Karpas-422 (cell line): ENCODE results near the gene USP30. TPM values are rescaled to one million over a fixed set of nuclear protein-coding genes. Genes with fewer than 3 reads are reported as not detected.
"Not testable (repeated sequence)": the region's sequence is repeated elsewhere in the genome, so short reads cannot be mapped to it uniquely, and the experiment has no call there.

Source experiments
- DNase-seq: peaks from one replicate; pipeline ENCODE4 v3.0.0-alpha.2; 2015
- H2AFZ ChIP-seq: fragments of 200-600 bp; sonication (generic); 2 replicates; pipeline ENCODE4 v1.6.1; 2014; ENCODE audit warnings: antibody characterized with exemption, low read length, mixed read lengths
- H3K27ac ChIP-seq: fragments of 200-600 bp; sonication (generic); 2 replicates; pipeline ENCODE4 v1.5.1; 2014; ENCODE audit warnings: mild to moderate bottlenecking, low read length, moderate library complexity
- H3K27me3 ChIP-seq: fragments of 200-600 bp; sonication (generic); 2 replicates; pipeline ENCODE4 v1.6.1; 2014; ENCODE audit warnings: low read length, mixed read lengths
- H3K36me3 ChIP-seq: fragments of 200-600 bp; sonication (generic); 2 replicates; pipeline ENCODE4 v1.6.1; 2014; ENCODE audit warnings: low read length, mixed read lengths; ENCODE audit not compliant: insufficient read depth
- H3K4me1 ChIP-seq: fragments of 200-600 bp; sonication (generic); 2 replicates; pipeline ENCODE4 v1.6.1; 2014; ENCODE audit warnings: mild to moderate bottlenecking, low read length, mixed read lengths
- H3K4me2 ChIP-seq: fragments of 200-600 bp; sonication (generic); 2 replicates; pipeline ENCODE4 v1.6.1; 2014; ENCODE audit warnings: low read length, low read depth, mild to moderate bottlenecking; ENCODE audit not compliant: poor library complexity, severe bottlenecking
- H3K4me3 ChIP-seq: fragments of 200-600 bp; sonication (generic); 2 replicates; pipeline ENCODE4 v1.5.1; 2014; ENCODE audit warnings: mild to moderate bottlenecking, antibody characterized with exemption, low read length, mixed read lengths
- H3K79me2 ChIP-seq: fragments of 200-600 bp; sonication (generic); 2 replicates; pipeline ENCODE4 v1.6.1; 2014; ENCODE audit warnings: mild to moderate bottlenecking, low read length, mixed read lengths
- H3K9ac ChIP-seq: fragments of 200-600 bp; sonication (generic); 2 replicates; pipeline ENCODE4 v1.6.0; 2014; ENCODE audit warnings: low read length
- H3K9me2 ChIP-seq: fragments of 200-600 bp; sonication (generic), shearing (Covaris generic); replicated peaks from 2 replicates; pipeline ENCODE4 v1.6.0; 2014; ENCODE audit warnings: mild to moderate bottlenecking, low read length, moderate library complexity; ENCODE audit not compliant: insufficient read depth
- H3K9me3 ChIP-seq: fragments of 300-700, 200-600 bp; sonication (generic); 2 replicates; pipeline ENCODE4 v1.6.1; 2014; ENCODE audit warnings: low read length, mixed read lengths
- H4K20me1 ChIP-seq: fragments of 200-600 bp; sonication (generic); 2 replicates; pipeline ENCODE4 v1.6.1; 2014; ENCODE audit warnings: mild to moderate bottlenecking, antibody characterized with exemption, low read length, low read depth; ENCODE audit not compliant: insufficient read depth
- total RNA-seq: library from RNA; depleted of rRNA; stranded (reverse); fragments of >200 nt; shearing (Covaris generic); gene quantifications from 2 replicates; pipeline ENCODE4 v1.2.3, GENCODE V29; 2014; ENCODE audit warnings: low replicate concordance

USP30 gene
- total RNA-seq, 1 experiment from 2014 or later = 19.3 TPM

GRCh38 chr12:109020146-109020795 is 32.1 kb upstream of the USP30 start:
- no peaks in the 10 kb centered on the region for H3K36me3 ChIP-seq
- H4K20me1 ChIP-seq = no peaks in the 10 kb centered on the region
- no peaks in the 10 kb centered on the region for H3K79me2 ChIP-seq
- H3K4me3 ChIP-seq = no peak overlapping the region
- H3K9me3 ChIP-seq = no peaks in the 10 kb centered on the region
- H3K27me3 ChIP-seq = no peaks in the 10 kb centered on the region
- no peak overlapping the region for H3K9ac ChIP-seq
- H2AFZ ChIP-seq = no peak overlapping the region
- H3K4me1 ChIP-seq = 0 out of 2 replicates have a peak, but pooled peaks cover 3% of the 10 kb centered on the region
- no peak for DNase-seq
- H3K27ac ChIP-seq = no peak overlapping the region
- no peak overlapping the region for H3K4me2 ChIP-seq
- no peaks in the 10 kb centered on the region for H3K9me2 ChIP-seq

DNA sequence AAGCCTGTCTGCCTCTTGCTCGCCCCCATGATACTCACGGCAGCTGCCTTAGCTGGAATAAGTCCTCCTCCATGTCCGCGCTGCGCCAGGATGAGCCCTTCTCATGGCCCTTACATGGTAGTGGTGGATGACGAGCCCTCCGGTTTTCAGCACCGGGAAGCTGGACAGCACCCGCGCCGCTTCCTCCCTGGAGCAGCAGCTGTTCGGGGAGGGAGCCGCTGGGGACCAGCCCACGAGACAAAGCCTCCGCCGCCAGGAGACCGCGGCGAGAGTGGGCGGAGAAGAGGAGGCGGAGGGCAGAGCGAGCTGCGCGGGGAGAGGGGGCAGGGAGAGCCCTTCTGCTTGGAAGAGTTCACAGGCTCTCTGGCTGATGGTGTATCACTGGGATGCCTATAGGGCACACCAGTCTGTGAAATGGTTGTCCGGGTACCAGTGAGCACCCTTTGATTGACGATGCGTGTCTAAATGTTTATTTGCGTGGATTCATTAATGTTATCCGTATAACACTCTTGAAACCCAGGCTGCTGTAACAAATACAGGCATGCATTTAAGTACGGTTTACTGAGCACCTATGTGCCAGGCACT is 31.5 kb upstream of the USP30 start, which contains the start of gene SVOP:
TSS of gene SVOP (minus strand) at position 273 of the 585 bp plus-strand sequence. CDS start at position 73, 200 bp downstream.
- no peak within 1 kb of the TSS for H3K4me3 ChIP-seq
- H3K4me1 ChIP-seq = 0 out of 2 replicates have a peak, but pooled peaks cover 3% of the 10 kb centered on the region
- no peak within 1 kb of the TSS for H3K27ac ChIP-seq
- H3K27me3 ChIP-seq = no peaks in the 10 kb centered on the region
- no peak for DNase-seq
- H3K36me3 ChIP-seq = no peaks in the 10 kb centered on the region
- H3K9me2 ChIP-seq = no peaks in the 10 kb centered on the region
- H4K20me1 ChIP-seq = no peaks in the 10 kb centered on the region
- H2AFZ ChIP-seq = no peak within 1 kb of the TSS
- no peak within 1 kb of the TSS for H3K9ac ChIP-seq
- H3K9me3 ChIP-seq = no peaks in the 10 kb centered on the region
- no peaks in the 10 kb centered on the region for H3K79me2 ChIP-seq
- H3K4me2 ChIP-seq = peak within 1 kb of the TSS; percentile 15

DNA sequence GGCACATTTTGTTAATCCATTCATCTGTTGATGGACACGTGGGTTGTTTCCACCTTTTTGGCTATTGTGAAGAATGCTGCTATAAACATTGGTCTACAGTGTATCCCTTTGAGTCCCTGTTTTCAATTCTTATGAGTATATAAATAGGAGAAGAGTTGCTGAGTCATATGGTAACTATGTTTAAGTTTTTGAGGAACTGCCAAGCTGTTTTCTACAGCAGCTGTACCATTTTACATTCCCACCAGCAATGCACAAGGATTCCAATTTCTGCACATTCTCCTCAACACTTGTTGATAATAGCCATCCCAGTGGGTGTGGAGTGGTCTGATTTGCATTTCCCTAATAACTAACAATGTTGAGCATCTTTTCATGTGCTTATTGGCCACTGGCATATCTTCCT is 24.6 kb upstream of the USP30 start:
- Histone ChIP-seq H3K79me2 (no peaks in the 10 kb centered on the region), H3K4me3 (no peak overlapping the region), H4K20me1 (no peaks in the 10 kb centered on the region), H2AFZ (no peak overlapping the region), H3K27me3 (no peaks in the 10 kb centered on the region), H3K9me2 (no peaks in the 10 kb centered on the region), H3K4me2 (no peak overlapping the region), H3K9ac (no peak overlapping the region), H3K27ac (no peak overlapping the region), H3K9me3 (no peaks in the 10 kb centered on the region), H3K36me3 (no peaks in the 10 kb centered on the region), H3K4me1 (peaks cover 5% of the 10 kb centered on the region)
- DNase-seq = no peak

DNA sequence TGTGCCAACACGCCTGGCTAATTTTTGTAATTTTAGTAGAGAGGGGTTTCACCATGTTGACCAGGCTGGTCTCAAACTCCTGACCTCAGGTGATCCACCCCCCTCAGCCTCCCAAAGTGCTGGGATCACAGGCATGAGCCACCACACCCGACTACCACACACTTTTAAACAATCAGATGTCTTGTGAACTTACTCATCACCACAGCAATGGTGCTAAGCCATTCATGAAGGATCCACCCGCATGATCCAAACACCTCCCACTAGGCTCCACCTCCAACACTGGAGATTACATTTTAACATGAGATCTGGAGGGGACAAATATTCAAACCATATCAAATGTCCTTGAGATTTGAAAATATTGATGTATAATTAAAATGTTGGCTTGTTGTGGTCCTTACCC is 23.8 kb upstream of the USP30 start:
- not testable (repeated sequence) for H4K20me1 ChIP-seq, H3K9ac ChIP-seq, H3K36me3 ChIP-seq, H2AFZ ChIP-seq, H3K4me2 ChIP-seq, H3K27ac ChIP-seq, H3K79me2 ChIP-seq, H3K9me3 ChIP-seq, H3K27me3 ChIP-seq, H3K4me3 ChIP-seq, DNase-seq, H3K9me2 ChIP-seq
- H3K4me1 ChIP-seq = peaks cover 14% of the 10 kb centered on the region

- Histone ChIP-seq H2AFZ (no peak overlapping the region), H3K4me1 (peaks cover 19% of the 10 kb centered on the region), H3K27me3 (no peaks in the 10 kb centered on the region), H3K9ac (no peak overlapping the region), H3K79me2 (no peaks in the 10 kb centered on the region), H3K9me3 (no peaks in the 10 kb centered on the region), H3K36me3 (no peaks in the 10 kb centered on the region), H4K20me1 (no peaks in the 10 kb centered on the region), H3K4me2 (no peak overlapping the region), H3K27ac (no peak overlapping the region), H3K9me2 (no peaks in the 10 kb centered on the region), H3K4me3 (no peak overlapping the region)
- no peak for DNase-seq
Observed at GRCh38 chr12:109029411-109029810, 23.0 kb upstream of the USP30 start.

DNA sequence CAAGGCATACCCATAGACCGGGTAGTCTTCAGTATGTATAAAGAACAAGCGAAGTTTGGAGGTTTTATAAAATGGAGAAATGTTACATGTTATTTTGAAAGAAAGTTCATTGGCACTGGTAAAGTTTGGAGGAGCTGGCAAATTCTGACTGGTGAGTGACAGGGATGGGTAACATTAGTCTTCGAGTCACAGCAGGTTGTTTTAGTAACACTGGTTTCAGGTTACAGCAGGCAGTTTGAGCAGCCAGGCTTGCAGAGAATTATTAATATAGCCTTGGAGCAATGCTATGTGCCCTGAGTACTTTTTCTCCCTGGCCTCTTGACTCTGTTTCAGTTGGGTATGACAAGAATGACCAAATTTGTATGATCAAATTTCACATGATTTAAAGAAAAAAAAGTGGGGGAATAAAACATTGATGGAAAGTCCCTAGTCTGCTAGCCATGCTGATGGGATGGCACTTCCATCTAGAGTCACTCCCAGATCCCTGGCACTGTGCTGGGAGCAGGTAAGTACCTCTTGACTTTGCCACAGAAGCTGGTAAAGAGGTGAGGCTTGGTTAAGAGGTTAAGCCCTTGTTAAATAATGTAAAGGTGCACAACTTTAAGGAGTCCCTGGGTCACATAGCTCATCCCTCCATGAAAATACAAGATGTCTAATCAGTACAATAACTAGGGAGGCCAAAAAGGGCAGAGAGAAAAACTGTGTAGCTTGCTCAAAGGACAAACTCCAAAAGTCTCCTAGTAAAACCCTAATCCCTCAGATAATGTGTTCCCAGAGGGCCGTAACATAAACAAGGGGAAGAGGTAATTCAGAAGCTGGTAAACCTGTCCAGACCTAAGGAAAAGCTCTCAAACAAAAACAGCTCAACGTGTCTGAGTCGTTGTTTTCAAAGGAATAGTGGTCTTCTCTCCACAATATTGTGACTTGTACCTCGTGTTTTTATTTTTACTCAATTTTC is 18.9 kb upstream of the USP30 start:
- Histone ChIP-seq H3K9ac (0 out of 2 replicates have a peak overlapping the region, but pooled peaks have one; percentile 4), H3K27ac (peak overlapping the region; percentile 34; the same call in 1 of the 2 replicates), H3K9me2 (no peaks in the 10 kb centered on the region), H3K4me3 (peak overlapping the region; percentile 1; the same call in 1 of the 2 replicates), H4K20me1 (no peaks in the 10 kb centered on the region), H3K4me1 (peaks cover 19% of the 10 kb centered on the region), H3K4me2 (peak overlapping the region; percentile 49), H3K79me2 (no peaks in the 10 kb centered on the region), H2AFZ (0 out of 2 replicates have a peak overlapping the region, but pooled peaks have one; percentile 16), H3K27me3 (no peaks in the 10 kb centered on the region), H3K9me3 (peaks cover 15% of the 10 kb centered on the region), H3K36me3 (no peaks in the 10 kb centered on the region)
- peak; percentile 77 for DNase-seq

DNA sequence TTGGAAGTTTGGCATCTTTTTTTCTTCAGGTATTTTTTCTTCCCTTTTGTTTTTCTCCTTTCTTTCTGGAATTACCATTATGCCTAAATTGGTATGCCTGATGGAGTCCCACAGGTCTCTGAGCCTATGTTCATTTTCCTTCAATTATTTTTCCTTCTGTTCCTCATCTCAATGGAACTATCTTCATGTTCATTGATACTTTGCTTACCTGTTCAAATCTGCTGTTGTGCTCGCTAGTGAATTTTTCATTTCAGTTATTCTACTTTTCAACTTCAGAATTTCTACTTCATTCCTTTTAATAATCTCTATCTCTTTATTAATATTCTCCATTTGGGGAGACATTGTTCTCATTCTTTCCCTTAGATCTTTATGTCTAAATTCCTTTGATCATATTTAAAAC is 15.4 kb upstream of the USP30 start:
- no peak overlapping the region for H3K4me3 ChIP-seq
- H3K4me2 ChIP-seq = no peak overlapping the region
- no peak overlapping the region for H3K27ac ChIP-seq
- peaks cover 20% of the 10 kb centered on the region for H3K9me3 ChIP-seq
- H3K27me3 ChIP-seq = no peaks in the 10 kb centered on the region; the same call in 1 of the 2 replicates
- H3K9ac ChIP-seq = no peak overlapping the region
- no peaks in the 10 kb centered on the region for H3K9me2 ChIP-seq
- no peak for DNase-seq
- H3K79me2 ChIP-seq = no peaks in the 10 kb centered on the region
- H2AFZ ChIP-seq = no peak overlapping the region
- peaks cover 19% of the 10 kb centered on the region for H3K4me1 ChIP-seq
- no peaks in the 10 kb centered on the region for H3K36me3 ChIP-seq
- no peaks in the 10 kb centered on the region for H4K20me1 ChIP-seq

GRCh38 chr12:109044241-109044640 is 8.1 kb upstream of the USP30 start:
- H3K9me3 ChIP-seq = peaks cover 4% of the 10 kb centered on the region; the same call in 1 of the 2 replicates
- no peaks in the 10 kb centered on the region for H3K36me3 ChIP-seq
- H4K20me1 ChIP-seq = no peaks in the 10 kb centered on the region
- no peak overlapping the region for H3K4me3 ChIP-seq
- peaks cover 6% of the 10 kb centered on the region for H3K27me3 ChIP-seq
- H3K4me2 ChIP-seq = no peak overlapping the region
- no peaks in the 10 kb centered on the region for H3K4me1 ChIP-seq
- no peak for DNase-seq
- H2AFZ ChIP-seq = no peak overlapping the region
- no peaks in the 10 kb centered on the region for H3K79me2 ChIP-seq
- H3K9ac ChIP-seq = no peak overlapping the region
- H3K27ac ChIP-seq = no peak overlapping the region
- H3K9me2 ChIP-seq = no peaks in the 10 kb centered on the region
